CD4-positive, alpha-beta T cell (primary cell): ENCODE data around the gene DENND5B. TPM values are rescaled to one million over a fixed set of nuclear protein-coding genes. Genes with fewer than 3 reads are reported as not detected.
"Not testable (repeated sequence)": the region's sequence is repeated elsewhere in the genome, so short reads cannot be mapped to it uniquely, and the experiment has no call there.

Source experiments
- ATAC-seq: fragments of 200-7000 bp; cut with Tn5 transposase; one replicate; pipeline ENCODE4 v1.10.0; 2022; ENCODE audit warnings: mild to moderate bottlenecking; ENCODE audit not compliant: poor library complexity
- CTCF ChIA-PET: fragments of 350-600 bp; sonication (Branson Sonifier 250); formaldehyde crosslinking; loops from one replicate; lab custom pipeline; 2021; ENCODE audit warnings: antibody characterized with exemption, inconsistent platforms; lab: Charles Lee
- POLR2A ChIA-PET: fragments of 350-600 bp; sonication (Branson Sonifier 250); formaldehyde crosslinking; loops from one replicate; lab custom pipeline; 2021; ENCODE audit warnings: antibody characterized with exemption, inconsistent platforms; lab: Charles Lee
- DNase-seq, 14 experiments: peaks; one replicate each; pipeline ENCODE4 v3.0.0-alpha.2; 2013 to 2020; ENCODE audit warnings: mixed read lengths in 2 of 14
- H3K27ac ChIP-seq, 2 donors: one replicate each; pipeline versions ENCODE4 v1.5.1 to v1.7.0; 2013; ENCODE audit warnings: low read length in 2 of 2, low read depth in 1 of 2, mild to moderate bottlenecking in 1 of 2
- H3K27me3 ChIP-seq, 2 experiments: 1 replicate in 1 of 2; 2 replicates in 1 of 2; pipeline versions ENCODE4 v1.6.1 to v1.7.0; 2013; ENCODE audit warnings: low read length in 2 of 2, control low read depth in 1 of 2, mild to moderate bottlenecking in 1 of 2, moderate library complexity in 1 of 2; ENCODE audit not compliant: insufficient read depth in 2 of 2, control insufficient read depth in 1 of 2
- H3K36me3 ChIP-seq: one replicate; pipeline ENCODE4 v1.6.1; 2013; ENCODE audit warnings: low read length, control low read depth; ENCODE audit not compliant: insufficient read depth
- H3K4me1 ChIP-seq: one replicate; pipeline ENCODE4 v1.6.1; 2013; ENCODE audit warnings: low read length, control low read depth; ENCODE audit not compliant: insufficient read depth
- H3K4me3 ChIP-seq: one replicate; pipeline ENCODE4 v1.5.1; 2013; ENCODE audit warnings: mild to moderate bottlenecking, low read length, moderate library complexity
- H3K9me3 ChIP-seq, 2 experiments: 1 replicate in 1 of 2; 2 replicates in 1 of 2; pipeline versions ENCODE4 v1.6.1 to v1.7.0; 2013; ENCODE audit warnings: low read length in 2 of 2, mild to moderate bottlenecking in 2 of 2, control low read depth in 1 of 2, moderate library complexity in 1 of 2; ENCODE audit not compliant: control insufficient read depth in 1 of 2, insufficient read depth in 1 of 2
- H3K27ac Mint-ChIP-seq: one replicate; pipeline ENCODE4 v1.8.0; 2020; ENCODE audit warnings: mixed read lengths
- H3K27me3 Mint-ChIP-seq: one replicate; pipeline ENCODE4 v1.8.0; 2021; ENCODE audit warnings: mixed read lengths
- H3K36me3 Mint-ChIP-seq: one replicate; pipeline ENCODE4 v1.8.0; 2021; ENCODE audit warnings: low read depth, mixed read lengths
- H3K4me1 Mint-ChIP-seq: one replicate; pipeline ENCODE4 v1.8.0; 2021; ENCODE audit warnings: low read depth, mixed read lengths
- H3K4me3 Mint-ChIP-seq: one replicate; pipeline ENCODE4 v1.8.0; 2020; ENCODE audit warnings: mild to moderate bottlenecking, mixed read lengths
- H3K9me3 Mint-ChIP-seq: one replicate; pipeline ENCODE4 v1.8.0; 2020; ENCODE audit warnings: mixed read lengths
- intact Hi-C, 2 experiments: fragments of 100-400 bp; cut with DNase I in 1 of 2; cut with micrococcal nuclease in 1 of 2; formaldehyde crosslinking; loops; one replicate each; pipeline versions ENCODE4 v1.15.1 to v1.9.0; 2023 to 2025; cut with DNase I, micrococcal nuclease
- total RNA-seq, 174 experiments: library from RNA in 2 of 174; stranded (reverse) in 2 of 174; gene quantifications; one replicate each; pipeline ENCODE4 v1.2.3 and lab custom pipeline; 2021 to 2026
- TF ChIP-seq, protein P1 (sequence below): fragments of 200-600 bp; IDR thresholded peaks from one replicate; pipeline ENCODE4 v1.8.0; 2022; ENCODE audit warnings: antibody characterized with exemption, mild to moderate bottlenecking

The DENND5B gene
- total RNA-seq, 2 experiments from 2014 or later = 0.22 to 0.25 TPM

DNA sequence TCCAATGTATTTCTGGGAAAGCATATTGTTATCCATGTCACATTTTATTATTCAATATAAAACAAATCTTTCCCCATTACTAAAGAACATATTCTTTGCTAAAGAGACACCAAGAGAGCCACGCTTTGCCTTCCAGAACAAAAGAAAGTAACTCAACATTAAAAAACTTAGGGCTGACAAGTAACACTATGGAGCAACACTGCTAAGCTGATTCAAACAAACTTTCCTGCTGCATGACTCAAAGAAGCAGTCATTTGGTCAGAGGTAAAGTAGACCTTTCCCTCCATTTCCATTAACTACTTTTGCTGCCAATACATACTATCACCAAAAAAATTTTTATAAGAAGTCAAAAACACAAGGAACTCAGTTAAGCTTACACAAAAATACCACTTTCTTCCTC is 83.0 kb downstream of the DENND5B start:
- ChIA-PET CTCF (no interaction called here), POLR2A (no interaction called here)
- ATAC-seq = no peak
- no peak overlapping the region for H3K27ac ChIP-seq
- TF ChIP-seq, protein P1, sequence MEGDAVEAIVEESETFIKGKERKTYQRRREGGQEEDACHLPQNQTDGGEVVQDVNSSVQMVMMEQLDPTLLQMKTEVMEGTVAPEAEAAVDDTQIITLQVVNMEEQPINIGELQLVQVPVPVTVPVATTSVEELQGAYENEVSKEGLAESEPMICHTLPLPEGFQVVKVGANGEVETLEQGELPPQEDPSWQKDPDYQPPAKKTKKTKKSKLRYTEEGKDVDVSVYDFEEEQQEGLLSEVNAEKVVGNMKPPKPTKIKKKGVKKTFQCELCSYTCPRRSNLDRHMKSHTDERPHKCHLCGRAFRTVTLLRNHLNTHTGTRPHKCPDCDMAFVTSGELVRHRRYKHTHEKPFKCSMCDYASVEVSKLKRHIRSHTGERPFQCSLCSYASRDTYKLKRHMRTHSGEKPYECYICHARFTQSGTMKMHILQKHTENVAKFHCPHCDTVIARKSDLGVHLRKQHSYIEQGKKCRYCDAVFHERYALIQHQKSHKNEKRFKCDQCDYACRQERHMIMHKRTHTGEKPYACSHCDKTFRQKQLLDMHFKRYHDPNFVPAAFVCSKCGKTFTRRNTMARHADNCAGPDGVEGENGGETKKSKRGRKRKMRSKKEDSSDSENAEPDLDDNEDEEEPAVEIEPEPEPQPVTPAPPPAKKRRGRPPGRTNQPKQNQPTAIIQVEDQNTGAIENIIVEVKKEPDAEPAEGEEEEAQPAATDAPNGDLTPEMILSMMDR = no peak
- Mint-ChIP-seq H3K4me1 (no peaks in the 10 kb centered on the region), H3K27me3 (no peaks in the 10 kb centered on the region), H3K4me3 (no peak overlapping the region), H3K9me3 (no peaks in the 10 kb centered on the region), H3K36me3 (no peaks in the 10 kb centered on the region), H3K27ac (no peak overlapping the region)
- H3K27me3 ChIP-seq = no peaks in the 10 kb centered on the region
- no peaks in the 10 kb centered on the region for H3K4me1 ChIP-seq
- H3K9me3 ChIP-seq = peaks cover 3 to 4% of the 10 kb centered on the region in 2 experiments
- no peak for DNase-seq
- intact Hi-C loops = no loop called here
- H3K36me3 ChIP-seq = no peaks in the 10 kb centered on the region
- H3K4me3 ChIP-seq = no peak overlapping the region

DNA sequence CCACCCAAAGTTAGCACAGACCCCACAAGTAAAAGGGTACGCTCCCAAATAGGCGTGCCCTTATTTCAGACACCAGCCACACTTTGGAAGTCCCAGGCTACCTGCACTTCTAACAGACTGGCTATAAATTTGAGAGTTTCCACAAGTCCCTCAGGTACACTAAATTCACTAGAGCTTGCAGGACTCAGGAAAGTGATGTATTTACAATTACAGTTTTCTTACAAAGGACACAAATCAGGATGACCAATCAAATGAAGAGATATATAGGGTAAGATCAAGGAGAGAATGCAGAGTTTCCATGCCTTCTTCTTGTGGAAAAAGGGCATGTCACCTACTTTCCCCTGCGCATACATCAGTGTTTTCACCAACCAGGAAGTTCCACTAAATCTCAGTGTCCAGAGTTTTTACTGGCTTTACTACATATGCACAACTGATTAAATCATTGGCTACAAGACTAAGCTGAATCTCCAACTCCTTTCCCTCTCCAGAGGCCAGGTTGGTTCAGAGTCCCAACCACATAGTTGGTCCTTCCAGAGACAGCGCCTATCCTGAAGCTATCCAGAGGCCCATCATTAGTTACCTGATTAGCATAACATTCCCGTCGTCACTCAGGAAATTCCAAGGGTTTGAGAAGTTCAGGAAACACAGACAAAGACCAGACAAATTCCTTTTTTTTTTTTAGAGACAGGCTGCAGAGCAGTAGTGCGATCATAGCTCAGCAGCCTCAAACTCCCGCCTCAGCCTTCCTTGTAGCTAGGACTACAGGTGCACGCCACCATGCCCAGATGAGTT is 84.2 kb downstream of the DENND5B start:
- POLR2A ChIA-PET = no interaction called here
- Histone ChIP-seq H3K27me3 (no peaks in the 10 kb centered on the region), H3K36me3 (no peaks in the 10 kb centered on the region), H3K4me1 (no peaks in the 10 kb centered on the region), H3K27ac (no peak overlapping the region), H3K4me3 (no peak overlapping the region), H3K9me3 (peaks cover 3 to 4% of the 10 kb centered on the region in 2 experiments)
- DNase-seq (no peak), ATAC-seq (no peak)
- H3K4me3 Mint-ChIP-seq = no peak overlapping the region
- no peaks in the 10 kb centered on the region for H3K9me3 Mint-ChIP-seq
- no peak overlapping the region for H3K27ac Mint-ChIP-seq
- H3K36me3 Mint-ChIP-seq = no peaks in the 10 kb centered on the region
- intact Hi-C loops = no loop called here
- H3K27me3 Mint-ChIP-seq = no peaks in the 10 kb centered on the region
- CTCF ChIA-PET = no interaction called here
- H3K4me1 Mint-ChIP-seq = no peaks in the 10 kb centered on the region
- TF ChIP-seq, protein P1 = no peak

DNA sequence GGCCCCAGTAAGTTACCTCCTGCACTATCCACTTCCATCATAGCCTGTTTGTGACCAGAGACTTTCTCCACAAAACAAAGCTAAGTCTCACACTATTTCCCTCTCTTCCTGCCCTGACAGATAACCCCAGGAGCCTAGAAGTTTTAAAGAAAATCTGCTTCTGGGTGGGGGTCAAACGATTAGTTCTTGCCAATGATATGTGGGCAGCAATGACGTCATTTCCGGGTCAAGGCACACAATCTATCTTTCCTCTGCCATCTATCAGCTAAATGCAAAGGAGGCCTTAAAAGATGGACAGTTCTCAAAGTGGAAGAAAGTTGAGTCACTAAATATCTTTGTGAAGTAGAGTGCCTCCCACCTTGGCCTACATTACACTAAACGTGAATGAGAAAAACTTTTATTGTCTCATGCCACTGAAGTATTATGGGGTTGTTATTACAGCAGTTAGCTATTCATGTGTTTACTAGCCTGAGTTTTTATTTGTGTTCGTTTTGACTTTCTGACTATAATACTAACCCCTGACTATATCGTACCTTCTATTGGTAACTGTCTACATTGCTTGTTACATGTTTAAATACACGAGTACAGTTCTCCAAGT is 86.2 kb downstream of the DENND5B start:
- TF ChIP-seq, protein P1 = no peak
- H3K27me3 ChIP-seq = no peaks in the 10 kb centered on the region
- H3K36me3 ChIP-seq = no peaks in the 10 kb centered on the region
- no peak overlapping the region for H3K4me3 Mint-ChIP-seq
- POLR2A ChIA-PET = no interaction called here
- H3K4me3 ChIP-seq = no peak overlapping the region
- DNase-seq (no peak), ATAC-seq (no peak)
- no peak overlapping the region for H3K27ac Mint-ChIP-seq
- peaks cover 3 to 4% of the 10 kb centered on the region in 2 experiments for H3K9me3 ChIP-seq
- no peaks in the 10 kb centered on the region for H3K27me3 Mint-ChIP-seq
- H3K9me3 Mint-ChIP-seq = no peaks in the 10 kb centered on the region
- intact Hi-C loops = no loop called here
- H3K36me3 Mint-ChIP-seq = no peaks in the 10 kb centered on the region
- H3K4me1 ChIP-seq = no peaks in the 10 kb centered on the region
- H3K4me1 Mint-ChIP-seq = no peaks in the 10 kb centered on the region
- H3K27ac ChIP-seq = no peak overlapping the region
- CTCF ChIA-PET = no interaction called here

DNA sequence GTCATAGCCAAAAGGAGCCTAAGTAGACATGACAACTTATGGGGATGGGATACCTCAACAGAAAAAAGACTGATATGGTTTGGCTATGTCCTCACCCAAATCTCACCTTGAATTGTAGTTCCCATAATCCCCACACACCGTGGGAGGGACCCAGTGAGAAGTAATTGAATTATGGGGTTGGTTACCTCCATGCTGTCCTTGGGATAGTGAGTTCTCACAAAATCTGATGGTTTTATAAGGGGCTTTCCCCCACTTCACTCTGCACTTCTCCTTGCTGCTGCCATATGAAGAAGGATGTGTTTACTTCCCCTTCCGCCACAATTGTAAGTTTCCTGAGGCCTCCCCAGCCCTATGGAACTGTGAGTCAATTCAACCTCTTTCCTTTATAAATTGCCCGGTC is 89.9 kb downstream of the DENND5B start:
- H3K4me1 Mint-ChIP-seq, DNase-seq, ATAC-seq, H3K4me3 Mint-ChIP-seq, H3K4me3 ChIP-seq, H3K4me1 ChIP-seq, H3K36me3 Mint-ChIP-seq, H3K27ac Mint-ChIP-seq, CTCF ChIA-PET, H3K27me3 Mint-ChIP-seq, H3K27me3 ChIP-seq, POLR2A ChIA-PET, intact Hi-C loops, H3K9me3 ChIP-seq, H3K27ac ChIP-seq, H3K9me3 Mint-ChIP-seq, H3K36me3 ChIP-seq: not testable (repeated sequence)
